HG03280 (cell line): ENCODE measurements around the gene TKFC.
"Not testable (repeated sequence)": the region's sequence is repeated elsewhere in the genome, so short reads cannot be mapped to it uniquely, and the experiment has no call there.

Source experiments
- ATAC-seq: cut with Tn5 transposase; IDR thresholded peaks from one replicate; pipeline ENCODE4 v1.9.1; 2021; ENCODE audit warnings: mild to moderate bottlenecking, moderate library complexity; ENCODE audit not compliant: unreplicated experiment

Gene TKFC

GRCh38 chr11:61362542-61362875 is 29.5 kb downstream of the TKFC start:
- peak; percentile 12 for ATAC-seq

- ATAC-seq = no peak
Observed at GRCh38 chr11:61364012-61364675, 31.1 kb downstream of the TKFC start.

- ATAC-seq = no peak
Observed at GRCh38 chr11:61367406-61367805, 34.4 kb downstream of the TKFC start.

DNA sequence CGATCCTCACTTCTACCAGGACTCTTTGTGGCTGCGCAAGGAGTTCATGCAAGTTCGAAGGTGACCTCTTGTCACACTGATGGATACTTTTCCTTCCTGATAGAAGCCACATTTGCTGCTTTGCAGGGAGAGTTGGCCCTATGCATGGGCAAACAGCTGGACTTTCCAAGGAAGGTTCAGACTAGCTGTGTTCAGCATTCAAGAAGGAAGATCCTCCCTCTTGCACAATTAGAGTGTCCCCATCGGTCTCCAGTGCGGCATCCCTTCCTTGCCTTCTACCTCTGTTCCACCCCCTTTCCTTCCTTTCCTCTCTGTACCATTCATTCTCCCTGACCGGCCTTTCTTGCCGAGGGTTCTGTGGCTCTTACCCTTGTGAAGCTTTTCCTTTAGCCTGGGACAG is 35.6 kb downstream of the TKFC start:
- no peak for ATAC-seq

DNA sequence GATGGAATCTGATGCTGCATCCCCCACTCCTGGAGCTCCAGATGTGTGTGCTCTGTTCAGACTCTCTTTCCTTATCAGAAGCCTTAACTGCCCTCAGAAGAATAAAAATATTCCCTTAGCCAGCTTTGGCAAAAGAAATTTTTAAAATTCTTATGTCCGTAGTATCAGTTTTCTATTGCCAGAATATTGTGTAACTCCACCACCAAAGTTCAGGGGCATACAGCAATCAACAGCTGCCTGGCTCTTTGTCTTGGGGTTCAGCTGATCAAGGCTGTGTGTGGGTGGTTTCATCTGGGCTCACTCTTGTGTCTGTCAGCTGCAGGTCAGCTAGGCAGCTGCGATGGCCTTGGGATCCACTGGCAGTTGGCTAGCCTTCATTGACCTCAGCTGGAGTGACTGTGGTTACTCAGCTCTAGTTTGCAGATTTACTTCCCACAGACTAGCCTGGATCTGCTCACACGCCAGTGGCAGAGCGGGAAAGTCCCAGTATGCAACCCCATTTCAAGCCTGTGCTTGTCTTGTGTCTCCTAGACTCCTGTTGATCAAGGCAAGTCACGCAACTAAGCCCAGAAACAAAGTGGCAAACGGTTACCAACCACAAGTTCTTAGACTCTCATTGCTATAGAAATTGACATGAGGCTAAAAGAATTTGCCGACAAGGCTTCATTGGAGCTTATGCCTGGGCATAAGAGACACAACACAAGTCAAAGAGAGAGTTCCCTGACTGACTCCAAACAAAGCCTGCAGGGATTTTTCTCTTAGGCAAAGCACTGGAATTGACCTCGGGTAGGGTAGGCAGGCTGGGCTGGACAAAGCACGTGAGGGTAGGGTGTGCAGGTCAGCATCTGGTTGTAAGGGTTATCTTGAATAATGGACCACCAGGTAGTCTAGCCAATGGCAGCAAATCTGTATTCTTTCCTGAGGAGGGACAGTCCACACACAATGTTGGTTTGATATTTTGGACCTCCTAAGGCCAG is 36.6 kb downstream of the TKFC start:
- ATAC-seq = no peak

- no peak for ATAC-seq
Observed at GRCh38 chr11:61370349-61371005, 37.4 kb downstream of the TKFC start.

DNA sequence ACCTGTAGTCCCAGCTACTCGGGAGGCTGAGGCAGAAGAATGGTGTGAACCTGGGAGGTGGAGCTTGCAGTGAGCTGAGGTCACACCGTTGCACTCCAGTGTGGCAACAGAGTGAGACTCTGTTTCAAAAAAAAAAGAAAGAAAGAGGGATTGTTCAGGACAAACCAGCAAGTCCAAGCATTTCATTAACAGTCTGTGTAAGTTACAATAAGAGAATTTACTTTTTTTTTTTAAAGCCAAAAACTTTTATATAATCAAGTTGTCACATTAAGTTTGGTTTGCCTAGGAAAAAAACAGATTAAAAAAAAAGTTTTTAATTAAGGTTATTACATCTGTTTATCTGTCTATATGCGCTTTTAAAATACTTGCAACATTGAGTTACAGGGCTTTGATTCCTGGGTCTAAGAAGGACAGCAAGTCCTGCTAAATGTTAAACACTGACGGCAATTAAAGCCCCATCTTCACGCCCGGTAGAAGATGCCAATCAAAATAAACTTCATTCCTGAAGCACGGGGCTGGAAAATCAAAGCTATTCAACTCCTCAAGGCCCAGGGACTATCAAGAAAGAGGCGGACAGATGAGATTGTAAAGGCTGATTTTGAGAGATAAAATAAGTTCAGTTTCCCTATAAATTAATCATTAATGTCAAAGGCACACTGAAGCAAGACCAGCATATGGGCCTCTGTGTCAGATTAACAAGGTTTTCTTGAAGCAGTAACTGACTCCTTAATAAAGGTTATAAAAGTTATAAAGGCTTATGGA is 39.8 kb downstream of the TKFC start:
- no peak for ATAC-seq

DNA sequence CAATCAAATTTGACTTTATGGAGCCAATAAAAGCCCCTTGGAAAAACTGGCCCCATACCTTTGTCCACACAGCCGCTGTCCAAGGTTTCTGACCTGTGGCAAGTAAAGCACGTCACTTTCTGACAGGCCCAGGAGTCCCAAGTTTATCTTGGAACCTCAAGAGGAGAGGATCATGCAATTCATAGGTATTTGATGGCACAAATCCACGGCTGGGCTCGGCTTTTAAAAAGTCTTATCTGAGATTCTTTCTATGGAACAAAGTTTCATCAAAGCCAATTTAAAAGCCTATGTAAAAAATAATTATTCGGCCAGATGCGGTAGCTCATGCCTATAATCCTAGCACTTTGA is 42.7 kb downstream of the TKFC start:
- ATAC-seq = no peak

DNA sequence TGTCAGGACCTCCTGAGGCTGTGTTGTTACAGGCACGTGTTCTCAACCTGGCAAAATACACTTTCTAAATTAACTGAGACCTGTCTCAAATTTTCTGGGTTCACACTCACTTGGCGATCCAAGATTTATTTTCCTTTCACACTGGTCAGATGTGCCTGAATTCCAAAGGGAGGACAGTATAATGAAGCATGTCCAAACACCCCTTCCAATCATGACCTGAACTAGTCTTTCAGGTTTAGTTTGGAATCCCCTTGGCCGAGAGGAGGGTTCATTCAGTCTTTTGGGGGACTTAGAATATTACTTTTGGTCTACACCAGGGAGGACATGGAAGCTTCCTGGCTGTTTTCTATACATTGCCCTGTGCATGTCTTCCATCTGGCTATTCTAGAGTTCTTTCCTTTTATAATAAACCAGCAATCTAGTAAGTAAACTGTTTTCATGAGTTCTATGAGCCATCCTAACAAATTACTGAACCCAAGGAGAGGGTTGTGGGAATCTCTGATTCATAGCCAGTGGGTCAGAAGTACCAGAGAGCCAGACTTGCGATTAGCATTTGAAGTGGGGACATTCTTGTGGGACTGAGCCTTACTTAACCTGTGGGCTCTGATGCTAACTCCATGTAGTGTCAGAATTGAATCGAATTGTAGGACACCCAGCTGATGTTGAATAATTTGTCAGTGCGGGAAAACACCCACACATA is 44.6 kb downstream of the TKFC start:
- no peak for ATAC-seq

GRCh38 chr11:61378713-61379313 is 45.8 kb downstream of the TKFC start:
- no peak for ATAC-seq

GRCh38 chr11:61380884-61381283 is 47.9 kb downstream of the TKFC start:
- no peak for ATAC-seq

DNA sequence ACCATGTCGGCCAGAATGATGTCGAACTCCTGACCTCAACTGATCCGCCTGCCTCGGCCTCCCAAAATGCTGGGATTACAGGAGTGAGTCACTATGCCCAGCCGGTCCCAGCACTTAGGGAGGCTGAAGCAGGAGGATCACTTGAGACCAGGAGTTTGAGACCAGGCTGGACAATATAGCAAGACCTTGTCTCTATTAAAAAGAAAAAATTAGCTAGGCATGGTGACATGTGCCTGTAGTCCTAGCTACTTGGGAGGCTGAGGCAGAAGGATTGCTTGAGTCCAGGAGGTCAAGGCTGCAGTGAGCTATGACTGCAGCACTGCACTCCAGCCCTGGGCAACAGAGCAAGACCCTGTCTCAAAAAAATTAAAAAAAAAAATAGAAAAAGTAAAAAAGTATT is 50.8 kb downstream of the TKFC start:
- ATAC-seq = not testable (repeated sequence)

DNA sequence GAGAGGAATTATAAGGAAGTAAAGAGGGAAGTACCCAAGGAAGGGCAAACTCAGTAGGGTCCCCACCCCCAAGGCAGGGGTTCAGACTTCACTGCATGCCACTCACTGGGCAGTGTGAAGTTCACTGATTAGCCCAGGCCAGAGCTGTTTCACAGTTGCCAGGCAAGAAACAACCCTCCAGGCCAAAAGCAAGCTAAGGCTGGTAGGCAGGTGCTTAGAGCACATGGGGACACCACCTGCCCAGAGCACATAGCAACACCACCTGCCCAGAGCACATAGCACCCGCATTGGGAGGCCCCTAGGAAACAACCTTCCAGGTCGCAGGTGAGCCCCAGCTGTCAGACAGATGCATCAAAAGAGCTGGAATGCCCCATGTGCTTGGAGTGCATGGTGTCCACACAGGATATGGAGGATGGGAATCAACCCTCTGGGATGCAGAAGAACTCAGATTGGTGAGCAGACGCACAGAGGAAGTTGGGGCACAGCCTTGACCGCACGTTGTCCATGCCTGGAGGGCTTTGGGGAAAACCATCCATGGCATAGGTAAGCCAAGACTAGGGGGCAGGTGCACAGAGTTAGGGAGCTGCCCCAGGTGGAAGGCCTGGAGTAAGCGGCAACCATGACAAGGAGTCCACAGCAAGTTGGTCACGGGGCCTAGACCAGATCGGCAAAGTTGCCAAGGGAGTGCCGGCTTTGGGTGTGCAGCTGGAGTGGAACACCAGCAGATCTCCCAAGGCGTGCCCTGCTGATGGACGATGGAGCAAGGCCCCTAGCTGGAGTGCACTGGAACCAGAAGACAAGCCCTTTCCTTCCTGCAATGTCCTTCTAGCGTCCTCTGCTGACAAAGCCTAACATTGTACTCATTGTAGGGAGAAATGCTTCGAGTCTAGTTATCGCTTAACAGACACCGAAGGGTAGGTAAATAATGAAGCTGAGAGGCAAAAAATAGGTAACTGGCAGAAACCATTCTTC is 51.5 kb downstream of the TKFC start:
- no peak for ATAC-seq

DNA sequence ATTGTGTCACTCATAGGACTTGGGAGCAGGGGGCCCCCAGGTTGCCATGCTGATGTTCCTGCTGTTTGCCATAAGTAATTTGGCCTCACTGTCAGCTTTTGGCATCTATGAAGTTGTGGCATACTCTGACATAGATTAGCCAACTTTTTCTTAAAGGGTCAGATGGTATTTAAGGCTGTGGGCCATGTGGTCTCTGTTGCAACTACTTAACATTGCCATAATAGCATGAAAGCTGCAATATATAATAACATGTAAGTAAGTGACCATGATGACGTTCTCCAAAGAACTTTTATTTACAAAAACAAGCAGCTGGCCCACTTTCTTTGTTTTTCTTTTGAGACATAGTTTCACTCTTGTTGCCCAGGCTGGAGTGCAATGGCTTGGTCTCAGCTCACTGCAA is 57.1 kb downstream of the TKFC start:
- no peak for ATAC-seq

DNA sequence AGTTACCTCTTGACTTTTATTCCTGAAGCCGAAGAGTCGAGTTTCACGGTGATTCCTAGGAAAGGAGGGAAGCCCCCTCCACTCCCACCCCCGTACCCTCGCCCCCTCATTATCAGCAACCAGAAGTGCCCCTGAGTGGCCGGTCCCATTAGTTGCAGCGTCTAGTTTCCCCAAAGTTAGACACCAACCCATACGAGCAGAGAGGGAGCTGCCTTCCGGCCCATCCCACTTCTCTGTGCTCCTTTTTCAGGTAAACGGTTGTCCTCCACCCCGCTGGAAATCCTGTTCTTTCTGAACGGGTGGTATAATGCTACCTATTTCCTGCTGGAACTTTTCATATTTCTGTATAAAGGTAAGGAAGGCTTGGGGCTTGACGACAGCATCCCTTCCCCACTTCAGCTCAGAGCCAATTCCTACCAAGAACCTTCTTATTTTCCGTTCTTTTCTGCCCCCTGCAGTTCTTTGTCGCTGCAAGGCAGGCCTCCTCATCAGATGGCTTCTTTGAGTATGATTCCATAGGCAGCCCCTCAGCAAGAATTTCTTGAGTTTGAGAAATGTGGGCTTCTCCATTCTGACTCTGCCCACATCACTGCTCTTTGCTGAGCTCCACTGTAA is 60.1 kb downstream of the TKFC start:
- no peak for ATAC-seq
